Activated gamma-delta T cell treated with anti-CD3 and anti-CD28 coated beads, Interleukin-2, amount 50 U/mL, for 16 hours (primary cell): ENCODE results near the gene DPH1.
"Not testable (repeated sequence)": the region's sequence is repeated elsewhere in the genome, so short reads cannot be mapped to it uniquely, and the experiment has no call there.

ENCODE experiments used
- DNase-seq: peaks from one replicate; pipeline ENCODE4 v3.0.0-alpha.2; 2020; ENCODE audit warnings: low read depth

DPH1 gene

GRCh38 chr17:2029911-2030778, at the start of gene DPH1:
Gene DPH1, plus strand, starts transcription at chr17:2030153. Its CDS starts 17 bp downstream, at chr17:2030170.
- DNase-seq, result peak; percentile 79

- no peak for DNase-seq
Observed at GRCh38 chr17:1980665-1981250, 49.2 kb upstream of the DPH1 start.

GRCh38 chr17:1982793-1983366, 47.1 kb upstream of the DPH1 start:
- not testable (repeated sequence) for DNase-seq

DNA sequence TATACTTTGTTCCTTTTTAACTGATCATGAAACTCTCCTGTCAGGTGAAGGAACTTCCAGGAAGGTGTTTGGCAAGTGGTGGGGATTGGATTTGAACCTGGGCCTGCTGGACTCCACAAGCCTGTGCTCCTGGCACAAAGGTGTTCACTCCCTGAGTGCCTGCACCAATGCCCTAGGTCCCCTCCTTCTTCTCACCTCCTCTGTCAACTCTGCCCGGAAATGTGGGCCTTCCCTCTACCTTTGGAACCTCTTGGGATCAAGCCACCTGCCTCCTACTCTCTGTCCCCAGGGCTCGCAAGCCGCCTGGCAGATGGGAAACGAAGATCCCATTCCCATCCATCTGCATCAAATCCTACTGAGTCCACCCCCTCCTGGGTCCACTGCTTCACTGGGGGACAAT, 44.9 kb upstream of the DPH1 start:
- no peak for DNase-seq

DNA sequence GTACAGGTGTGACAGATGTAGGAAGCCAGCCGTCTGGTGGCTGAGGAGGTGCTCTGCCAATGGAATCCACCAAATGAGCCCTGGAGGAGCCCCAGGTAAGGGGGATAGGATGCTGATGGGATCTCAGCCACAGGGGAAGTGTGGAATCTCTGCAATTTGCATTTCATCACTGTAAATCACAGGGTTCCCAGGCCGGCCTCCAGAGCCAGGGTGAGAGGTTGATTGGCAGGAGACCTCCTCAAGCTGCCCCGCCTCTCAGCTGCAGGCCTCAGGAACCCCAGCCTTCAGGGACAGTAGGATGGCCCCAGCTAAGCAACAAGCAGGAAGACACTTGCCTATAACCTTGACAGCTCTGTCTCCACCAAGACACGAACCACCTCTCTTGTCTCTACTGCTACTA, 44.3 kb upstream of the DPH1 start:
- no peak for DNase-seq

DNA sequence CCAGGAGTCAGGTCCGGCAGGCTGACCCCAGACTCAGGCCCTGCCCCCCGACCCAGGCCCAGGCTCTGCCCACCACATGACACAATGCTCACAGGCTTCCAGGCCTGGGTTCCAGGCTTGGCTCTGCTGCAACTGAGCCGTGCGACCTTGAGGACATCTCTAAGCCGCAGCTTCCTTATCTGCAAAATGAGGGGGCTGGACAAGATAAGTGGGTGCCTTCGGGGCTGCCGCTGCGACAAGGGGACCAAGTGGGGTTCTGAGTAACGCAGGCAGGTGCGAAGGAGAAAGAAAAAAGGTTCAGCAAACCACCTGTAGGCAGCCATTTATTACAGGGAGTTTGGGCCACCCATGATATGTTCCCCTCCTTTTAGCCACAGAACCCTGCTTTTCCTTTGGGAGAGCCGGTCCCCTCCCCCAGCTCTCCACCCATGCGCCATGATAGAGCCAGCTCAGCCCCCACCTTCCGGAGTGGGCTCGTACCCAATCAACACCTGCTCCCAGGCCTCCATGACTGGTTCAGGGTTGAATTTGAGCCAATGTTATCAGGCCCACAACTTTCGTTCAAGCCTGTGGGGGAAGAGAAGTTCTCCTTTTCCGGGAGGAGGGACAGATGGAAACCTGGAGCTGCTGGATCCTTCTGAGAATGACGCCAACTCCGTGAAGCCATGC, 43.0 kb upstream of the DPH1 start:
- DNase-seq, result no peak

DNA sequence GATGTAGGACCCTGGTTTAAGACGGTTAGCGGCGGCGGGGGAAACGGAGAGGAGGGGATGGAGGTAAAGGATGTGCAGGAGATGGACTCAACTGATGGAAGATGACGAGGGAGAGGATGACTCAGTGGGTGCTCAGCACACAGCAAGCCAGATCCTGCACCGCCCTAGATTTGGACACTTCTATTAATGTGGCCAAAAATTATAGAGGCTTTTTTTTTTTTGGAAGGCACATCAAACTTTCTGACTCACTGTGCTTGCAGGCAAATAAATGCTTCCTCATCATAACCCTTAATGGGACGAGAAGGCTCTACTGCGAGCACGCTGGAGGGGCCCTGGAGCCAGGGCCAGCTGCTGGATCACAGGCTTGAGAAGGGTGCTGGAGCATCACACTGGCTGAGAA, 40.8 kb upstream of the DPH1 start:
- DNase-seq, result no peak

- no peak for DNase-seq
Observed at GRCh38 chr17:1992541-1992940, 37.4 kb upstream of the DPH1 start.

DNA sequence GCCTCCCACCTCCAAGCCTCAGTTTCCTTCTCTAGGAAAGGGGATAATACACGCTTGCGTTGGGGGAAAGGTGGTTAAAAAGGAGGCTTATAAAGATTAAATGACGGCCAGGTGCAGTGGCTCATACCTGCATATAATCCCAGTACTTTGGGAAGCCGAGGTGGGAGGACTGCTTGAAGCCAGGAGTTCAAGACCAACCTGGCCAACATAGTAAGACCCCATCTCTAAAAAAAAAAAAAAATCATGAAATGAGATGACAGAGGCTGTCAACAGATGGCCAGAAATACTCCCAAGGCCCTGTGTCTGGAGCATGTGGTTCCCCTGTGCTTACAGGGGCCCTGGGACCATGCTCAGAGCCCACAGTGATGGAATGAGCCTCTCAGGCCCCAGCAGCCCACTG, 35.2 kb upstream of the DPH1 start:
- no peak for DNase-seq

- no peak for DNase-seq
Observed at GRCh38 chr17:1995321-1995892, 34.5 kb upstream of the DPH1 start.

GRCh38 chr17:1995907-1996799, 33.8 kb upstream of the DPH1 start:
- no peak for DNase-seq

DNA sequence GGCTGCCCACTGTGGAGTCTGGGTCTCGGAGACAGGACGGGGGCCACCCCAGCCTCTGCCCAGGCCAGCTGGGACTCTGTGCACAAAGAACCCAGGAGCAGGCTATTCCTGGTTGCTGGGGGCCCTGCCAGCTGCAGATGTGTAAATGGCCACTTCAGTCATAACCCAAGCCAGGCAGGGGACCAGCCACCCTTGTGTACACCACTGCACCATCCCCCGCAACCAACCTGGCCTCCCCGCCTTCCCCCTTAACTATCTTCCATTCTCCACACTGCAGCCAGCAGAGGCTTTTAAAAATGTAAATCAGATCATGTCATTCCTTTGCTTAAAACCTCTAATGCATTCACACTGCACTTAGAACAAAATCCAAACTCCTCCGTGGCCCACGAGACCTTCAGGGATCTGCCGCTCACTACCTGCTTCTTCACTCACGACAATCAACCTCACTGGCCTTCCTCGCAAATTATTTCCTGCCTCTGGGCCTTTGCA, 33.1 kb upstream of the DPH1 start:
- DNase-seq, result no peak

GRCh38 chr17:1997289-1997926, 32.5 kb upstream of the DPH1 start:
- DNase-seq, result no peak

DNA sequence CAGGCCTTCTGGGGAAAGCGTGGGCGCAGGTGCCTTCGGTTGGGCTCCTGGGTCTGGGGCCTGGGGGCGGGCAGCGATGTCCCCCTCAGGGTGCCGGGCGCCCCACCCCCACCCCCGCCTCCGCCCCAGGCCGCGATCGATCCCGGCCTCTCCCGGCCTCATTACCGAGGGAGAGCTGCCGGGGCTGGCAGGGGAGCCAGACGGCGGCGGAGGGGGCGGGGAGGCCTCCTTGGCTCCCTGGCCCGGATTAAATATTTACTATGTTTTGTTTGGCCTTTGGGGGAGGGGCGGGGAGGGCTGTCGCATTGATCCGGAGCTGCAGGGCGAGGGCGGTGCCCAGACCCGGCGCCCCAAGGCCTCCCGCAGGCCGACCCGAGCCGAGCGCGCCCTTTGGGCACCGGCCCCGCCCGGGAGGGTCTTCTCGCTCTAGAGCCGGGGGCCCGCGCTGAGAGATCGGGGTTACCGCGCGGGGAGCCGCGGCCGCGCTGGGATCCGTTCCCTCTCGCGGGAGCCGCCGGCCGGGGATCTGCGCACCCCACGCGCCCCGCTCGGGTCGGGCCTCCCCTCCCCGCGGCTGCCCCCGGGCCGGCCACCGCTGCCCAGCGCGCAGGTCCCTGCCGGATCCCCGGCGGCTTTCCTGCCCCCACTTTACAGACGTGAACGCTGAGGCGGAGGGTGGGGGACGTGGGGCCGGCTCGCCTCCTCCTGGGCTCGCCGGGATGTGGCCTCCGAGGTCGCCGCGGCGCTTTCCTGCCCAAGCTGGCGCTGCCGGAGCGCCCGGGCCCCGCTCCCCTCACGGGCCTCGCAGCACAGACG, 31.8 kb upstream of the DPH1 start:
- DNase-seq, result no peak

DNA sequence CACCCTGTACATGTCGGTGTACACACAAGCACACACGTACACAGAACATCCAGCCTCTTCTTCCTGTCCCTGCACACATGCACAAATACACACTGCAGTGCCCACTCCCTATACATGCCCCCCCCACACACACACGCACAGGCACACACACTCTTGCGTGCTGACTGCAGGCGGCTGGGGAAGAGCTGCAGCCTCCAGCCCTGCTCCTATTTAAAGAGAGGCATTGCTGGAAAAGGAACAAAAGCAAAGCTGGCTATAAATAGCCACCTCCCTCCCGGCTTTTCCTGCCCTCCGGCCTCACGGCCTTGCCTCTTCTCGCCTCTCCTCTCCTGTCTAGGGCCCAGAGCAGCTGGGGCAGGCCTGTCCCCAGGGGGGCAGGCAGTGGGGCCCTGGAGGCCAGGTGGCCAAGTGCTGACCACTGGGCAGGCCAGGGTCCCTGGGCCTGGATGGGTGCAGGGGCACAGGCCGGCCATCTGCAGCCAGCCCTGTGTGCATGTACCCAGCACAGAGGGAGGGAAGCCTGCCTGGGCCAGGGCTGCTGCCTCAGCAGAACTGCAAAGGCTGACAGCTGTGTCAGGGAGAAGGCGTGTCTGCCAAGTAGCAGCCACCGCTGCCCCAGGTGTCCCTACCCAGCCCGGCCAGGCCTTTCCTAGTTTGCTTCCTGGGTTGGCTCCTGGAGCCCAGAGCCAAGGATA, 30.2 kb upstream of the DPH1 start:
- DNase-seq, result no peak

DNA sequence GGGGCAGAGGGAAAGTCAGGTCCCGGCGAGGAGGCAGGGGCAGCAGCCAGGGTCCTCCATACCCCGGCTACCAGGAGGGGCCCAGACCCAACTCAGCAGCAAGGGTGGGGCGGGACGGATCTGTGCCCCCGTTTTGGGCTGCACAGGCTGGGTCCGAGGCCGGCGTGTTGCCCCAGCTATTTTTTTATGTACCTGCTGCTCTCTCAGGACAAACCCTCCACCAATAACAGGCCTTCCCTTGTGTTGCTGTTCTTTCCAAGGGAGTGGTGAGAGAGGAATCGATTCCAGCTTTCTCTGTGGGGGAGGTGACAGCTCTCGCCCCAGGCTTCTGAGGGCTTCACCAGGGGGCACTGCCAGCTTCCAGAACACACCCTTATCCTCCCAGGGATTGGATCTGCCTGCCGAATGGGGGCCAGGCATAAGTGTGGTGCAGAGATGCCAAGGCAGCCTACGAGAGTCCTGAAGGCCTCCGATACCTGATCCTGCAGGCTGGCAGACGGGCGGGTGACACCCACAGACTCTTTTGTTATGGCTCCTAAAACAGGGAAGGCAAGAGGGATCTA, 27.1 kb upstream of the DPH1 start:
- DNase-seq, result no peak

GRCh38 chr17:2003525-2003924, 26.4 kb upstream of the DPH1 start:
- DNase-seq, result no peak

DNA sequence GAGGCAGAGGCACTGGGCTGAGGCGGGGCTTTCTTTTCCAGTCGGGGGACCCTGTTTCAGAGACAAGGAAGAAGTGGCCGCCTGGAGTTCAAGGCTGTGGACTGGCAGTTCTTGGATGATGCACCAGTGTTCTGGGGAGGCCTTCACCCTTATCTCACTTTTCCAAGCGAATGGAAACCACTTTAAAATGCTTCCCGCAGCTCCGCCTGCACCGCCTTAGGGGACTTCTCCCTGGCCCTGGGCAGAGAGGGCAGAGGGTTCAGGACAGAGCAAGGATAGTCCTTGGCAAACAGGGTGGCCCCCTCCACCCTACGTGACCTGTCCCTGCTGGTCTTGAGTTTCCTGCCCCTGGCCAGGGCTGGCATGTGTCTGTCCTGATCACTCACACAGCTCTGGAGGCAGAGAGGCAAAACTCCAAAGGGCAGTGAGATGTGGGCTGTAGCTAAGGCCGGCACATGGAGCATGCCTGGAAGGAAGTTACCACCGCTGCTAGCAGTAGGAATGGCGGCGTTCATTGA, 25.5 kb upstream of the DPH1 start:
- no peak for DNase-seq
